ENCODE results near the gene PER1.

GRCh38 chr17:8147141-8147804 is 4.9 kb downstream of the PER1 start:
- TF ChIP-seq CEBPB (IDR thresholded peaks at IDR 0.05; ENCODE audit: low read depth) (no peak), CTCF (IDR thresholded peaks at IDR 0.05 in 2 of 3, conservative IDR thresholded peaks at IDR 0.05 in 1 of 3; ENCODE audit: borderline replicate concordance in 1 of 3, insufficient read depth in 1 of 3, low read depth in 2 of 3, low read length in 2 of 3) (no peak), SRF (IDR thresholded peaks at IDR 0.05; ENCODE audit: low read depth) (no peak), EZH2 (IDR thresholded peaks at IDR 0.05) (no peak), YY1 (IDR thresholded peaks at IDR 0.05; ENCODE audit: extremely low read depth, insufficient replicate concordance, low read depth, low read length) (no peak), EGR1 (IDR thresholded peaks at IDR 0.05; ENCODE audit: low read depth) (no peak)
